GM19463 (cell line): ENCODE data around the gene RASAL3.
A peak's percentile ranks its signal among the peaks of the same experiment; 100 is the strongest.
"Not testable (repeated sequence)": the region's sequence is repeated elsewhere in the genome, so short reads cannot be mapped to it uniquely, and the experiment has no call there.

ENCODE experiments used
- ATAC-seq: cut with Tn5 transposase; IDR thresholded peaks from one replicate; pipeline ENCODE4 v1.9.1; 2021; ENCODE audit warnings: mild to moderate bottlenecking, moderate library complexity; ENCODE audit not compliant: unreplicated experiment

RASAL3 gene

DNA sequence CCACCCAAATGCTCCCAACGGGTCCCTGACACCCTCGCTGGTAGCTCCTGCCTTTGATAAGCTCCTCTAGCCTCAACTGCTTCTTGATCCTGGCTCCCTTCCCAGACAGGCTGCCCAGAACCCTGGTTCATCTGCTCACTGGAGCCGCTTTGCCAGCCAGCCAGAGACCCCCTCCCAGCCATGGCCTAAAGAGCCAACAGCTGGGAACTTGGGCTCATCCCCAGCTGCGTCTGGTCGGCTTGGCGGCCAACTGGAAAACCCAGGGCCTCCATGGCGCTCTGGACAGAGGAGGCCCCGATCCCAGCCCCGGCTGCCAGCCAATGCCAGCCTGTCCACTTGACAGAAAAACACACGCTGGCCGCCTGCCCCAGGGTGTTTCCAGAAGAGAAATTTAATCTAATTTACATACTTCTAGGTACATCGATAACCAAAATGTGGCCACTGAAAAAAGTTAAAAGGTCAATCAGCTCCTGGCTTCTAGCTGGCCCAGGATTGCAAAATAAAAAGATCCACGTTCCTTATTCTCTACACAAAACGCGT, 42.6 kb downstream of the RASAL3 start:
- ATAC-seq = no peak

DNA sequence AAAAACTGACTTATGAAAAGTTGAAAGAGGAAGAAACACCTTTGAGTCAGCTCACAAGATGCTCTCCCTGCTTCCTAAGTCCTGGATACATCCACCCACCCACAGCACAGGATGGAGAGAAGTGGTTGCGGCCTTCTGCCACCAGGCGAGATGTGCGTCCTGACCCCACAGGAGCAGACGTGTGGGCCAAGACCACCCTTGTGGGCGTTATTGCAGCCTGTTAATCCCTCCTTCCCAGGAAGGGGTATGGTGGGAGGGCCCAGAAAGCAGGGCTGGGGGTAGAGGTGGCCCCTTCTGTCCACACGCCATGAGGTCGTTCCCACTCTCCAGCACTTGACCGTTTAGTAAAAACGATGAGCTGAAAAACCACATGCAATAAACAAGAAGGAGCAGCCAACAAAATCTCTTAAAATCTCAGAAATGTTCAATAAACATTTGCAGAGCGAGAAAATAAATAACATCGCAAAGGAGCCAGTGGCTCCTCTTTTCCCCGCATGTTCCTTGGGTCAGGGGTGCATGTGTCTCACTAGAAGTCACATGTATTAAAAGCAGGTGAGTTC, 43.1 kb downstream of the RASAL3 start:
- ATAC-seq = no peak

DNA sequence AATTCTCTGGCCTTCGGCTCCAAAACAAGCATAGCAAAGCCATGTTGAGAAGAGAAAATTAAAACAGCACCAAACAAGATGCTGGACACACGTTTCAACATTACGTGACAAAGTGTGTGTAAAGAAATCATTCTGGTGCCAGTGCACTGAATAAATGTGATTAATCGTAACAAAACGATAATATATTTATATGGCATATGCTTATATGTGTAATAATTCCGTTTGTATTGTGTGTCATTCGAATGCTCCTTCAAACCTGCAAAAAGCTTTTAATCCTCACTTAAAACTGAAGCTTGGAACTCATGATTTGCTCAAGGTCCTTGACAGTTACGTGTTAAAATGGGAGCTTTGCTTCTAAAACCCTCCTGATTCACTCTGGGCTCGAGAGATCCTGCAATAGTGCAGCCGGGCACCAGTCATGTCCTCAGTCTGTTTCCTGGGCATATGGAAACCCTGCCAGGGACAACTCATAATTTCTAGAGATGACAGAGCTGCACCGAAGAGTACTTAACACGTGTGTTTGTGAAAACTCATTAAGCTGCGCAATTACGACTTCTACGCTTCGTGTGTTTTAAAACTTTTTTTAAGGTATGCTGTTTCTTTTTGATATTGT, 44.8 kb downstream of the RASAL3 start:
- no peak for ATAC-seq

DNA sequence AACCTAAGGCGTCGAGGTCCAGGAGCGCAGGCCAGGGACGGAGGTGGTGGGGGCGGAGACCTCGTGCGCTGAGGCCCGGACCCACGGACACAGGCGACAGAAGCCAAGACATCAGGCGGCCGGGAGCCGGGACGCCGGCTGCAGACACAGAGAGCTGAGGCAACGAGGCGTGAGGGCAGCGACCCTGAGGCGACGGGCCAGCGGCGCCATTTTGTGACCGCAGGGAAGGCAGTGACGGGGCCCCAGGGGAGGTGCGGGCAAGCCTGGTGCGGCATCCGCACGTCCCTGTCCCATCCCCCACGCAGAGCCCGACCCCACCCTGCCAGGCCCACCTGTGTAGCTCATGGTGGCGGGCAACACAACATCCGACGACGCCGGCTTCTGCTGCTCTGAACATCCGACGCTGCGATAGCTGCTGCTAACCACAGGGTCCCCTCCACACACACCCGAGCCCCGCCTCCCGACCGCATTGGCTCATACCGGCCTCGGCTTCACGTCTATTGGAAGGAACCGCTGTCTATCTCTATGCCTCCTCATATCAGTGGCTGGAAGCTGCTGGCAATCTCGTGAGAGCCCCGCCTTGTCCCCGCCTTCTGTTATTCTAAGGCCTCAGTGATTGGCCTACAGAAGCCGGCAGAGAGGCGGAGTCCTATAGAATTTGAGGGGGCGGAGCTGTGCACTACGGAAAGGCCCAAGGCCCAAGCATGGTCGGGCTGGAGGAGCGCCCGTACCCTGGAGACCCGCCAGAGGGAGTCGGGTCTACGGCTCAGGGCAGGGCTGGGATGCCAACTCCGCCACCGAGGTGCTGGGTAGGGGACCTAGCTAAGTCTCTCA, 45.5 kb downstream of the RASAL3 start, which contains the start of gene AKAP8L:
AKAP8L (minus strand) TSS at position 410 of the 834 bp plus-strand sequence; CDS start at position 345, 65 bp downstream.
- ATAC-seq = peak; percentile 98

DNA sequence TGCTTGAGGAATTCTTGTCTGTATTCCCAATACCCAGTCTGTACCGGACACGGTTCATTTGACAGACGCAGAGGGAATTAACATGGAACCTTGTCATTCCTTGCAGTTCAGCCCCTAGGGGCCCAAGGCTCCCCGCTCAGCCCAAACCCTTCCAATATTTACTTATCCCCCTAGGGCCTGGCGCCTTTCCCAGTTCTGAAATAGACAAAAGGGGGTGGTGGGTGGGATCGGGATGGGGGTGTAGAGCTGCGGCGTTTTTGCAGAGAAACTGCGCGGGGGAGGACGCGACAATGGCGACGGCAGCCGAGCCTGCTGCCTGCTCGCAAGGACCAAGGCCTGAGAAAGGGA, 46.1 kb downstream of the RASAL3 start:
- ATAC-seq = no peak

DNA sequence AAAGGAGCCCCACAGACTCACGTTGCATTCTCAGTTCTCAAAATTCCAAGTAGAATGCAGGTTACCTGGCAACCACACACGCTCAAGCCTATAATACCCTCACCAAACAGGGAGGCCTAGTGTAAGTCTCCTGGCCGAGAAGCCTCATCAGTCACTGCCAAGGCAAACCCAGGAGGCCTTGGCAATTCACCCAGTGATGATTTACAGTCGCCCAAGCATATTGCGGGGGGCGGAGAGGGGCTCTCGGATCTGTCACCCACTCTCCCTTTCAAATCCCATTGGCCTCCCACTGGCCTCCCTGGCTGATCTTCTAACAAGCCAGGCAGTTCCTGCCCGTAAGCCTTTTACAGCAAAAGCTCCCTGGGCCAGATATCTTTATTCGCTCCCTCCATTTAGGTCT, 46.6 kb downstream of the RASAL3 start:
- ATAC-seq = no peak

DNA sequence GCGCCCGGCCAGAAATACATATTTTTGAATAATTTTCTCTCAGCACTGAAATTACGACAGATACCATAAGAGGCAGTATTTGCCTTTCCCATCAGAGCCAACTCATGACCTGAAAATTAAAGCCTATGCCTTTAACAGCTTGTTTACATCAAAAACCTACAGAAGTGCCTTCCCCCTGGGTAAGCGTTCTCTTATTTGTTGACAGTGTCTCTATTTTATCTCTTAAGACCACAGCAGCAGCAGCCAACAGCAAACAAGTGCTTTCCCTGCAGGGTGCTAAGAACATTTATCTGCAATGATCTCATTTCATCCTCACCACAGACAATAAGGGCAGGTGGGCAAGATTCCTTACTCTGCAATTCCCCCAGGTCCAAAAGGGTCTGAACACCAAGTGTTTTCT, 51.5 kb downstream of the RASAL3 start:
- ATAC-seq = no peak

DNA sequence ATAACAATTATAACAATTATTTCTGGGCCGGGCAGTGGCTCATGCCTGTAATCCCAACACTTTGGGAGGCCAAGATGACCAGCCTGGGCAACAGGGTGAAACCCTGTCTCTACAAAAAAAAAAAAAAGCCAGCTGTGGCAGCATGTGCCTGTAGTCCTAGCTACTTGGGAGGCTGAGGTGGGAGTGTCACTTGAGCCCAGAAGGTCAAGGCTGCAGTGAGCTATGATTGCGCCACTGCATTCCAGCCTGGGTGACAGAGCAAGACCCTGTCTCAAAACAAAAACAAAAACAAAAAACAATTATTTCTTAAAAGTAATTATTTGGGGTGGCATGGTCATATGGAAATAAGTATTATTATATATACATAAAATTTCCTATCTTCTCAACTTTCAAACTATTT, 53.0 kb downstream of the RASAL3 start:
- not testable (repeated sequence) for ATAC-seq

DNA sequence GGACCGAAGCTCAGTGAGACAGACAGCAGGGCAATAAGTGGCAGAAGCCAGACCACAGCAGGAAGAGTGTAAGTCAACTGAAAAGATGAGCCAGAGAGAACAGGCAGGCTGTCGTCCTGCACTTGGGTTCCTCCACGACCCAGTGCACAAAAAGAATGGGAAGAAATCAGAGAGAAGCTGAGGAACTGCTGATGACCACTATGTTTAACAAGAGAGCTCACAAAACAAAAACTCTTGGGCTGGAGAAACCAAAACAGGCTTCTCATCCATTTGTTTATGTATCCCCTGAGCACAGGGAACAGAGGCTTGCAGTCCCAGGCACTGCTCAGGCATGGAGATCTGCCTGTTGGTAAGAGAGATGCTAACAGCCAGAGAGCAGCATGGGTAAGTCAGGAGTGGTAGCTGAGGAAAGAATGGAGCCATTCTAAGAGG, 59.5 kb downstream of the RASAL3 start:
- no peak for ATAC-seq

DNA sequence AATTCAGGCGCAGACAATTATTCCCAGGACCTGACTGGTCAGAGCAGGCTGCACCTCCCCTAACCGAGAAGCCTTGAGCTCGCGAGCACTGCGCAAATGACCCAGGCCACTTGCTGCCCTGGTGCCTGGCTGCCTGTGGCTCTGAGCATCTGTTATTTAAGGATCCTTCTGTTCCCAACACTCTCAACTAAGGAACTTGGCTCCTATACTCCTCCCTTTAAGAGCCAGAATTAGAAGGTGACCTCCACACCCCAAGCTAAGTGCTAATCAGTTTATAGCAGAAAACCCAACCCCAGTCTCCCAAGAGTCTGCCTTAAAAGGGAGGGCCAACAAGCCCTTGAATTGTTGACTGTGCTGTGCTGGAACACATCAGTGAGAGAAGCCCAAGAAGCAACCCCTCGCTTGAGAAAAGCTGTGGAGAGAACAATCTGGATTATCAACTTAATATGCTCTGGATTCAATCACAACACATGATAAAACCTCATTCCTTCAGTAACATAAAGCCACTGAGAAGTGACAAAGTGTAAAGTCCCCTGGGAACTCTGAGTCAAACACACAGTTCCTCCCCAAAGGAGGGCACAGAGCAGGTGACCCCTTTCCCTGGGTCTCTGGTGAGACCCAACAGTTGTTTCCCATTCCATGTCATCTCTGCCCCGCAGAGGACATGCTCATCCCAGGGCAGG, 60.1 kb downstream of the RASAL3 start:
- ATAC-seq = no peak

DNA sequence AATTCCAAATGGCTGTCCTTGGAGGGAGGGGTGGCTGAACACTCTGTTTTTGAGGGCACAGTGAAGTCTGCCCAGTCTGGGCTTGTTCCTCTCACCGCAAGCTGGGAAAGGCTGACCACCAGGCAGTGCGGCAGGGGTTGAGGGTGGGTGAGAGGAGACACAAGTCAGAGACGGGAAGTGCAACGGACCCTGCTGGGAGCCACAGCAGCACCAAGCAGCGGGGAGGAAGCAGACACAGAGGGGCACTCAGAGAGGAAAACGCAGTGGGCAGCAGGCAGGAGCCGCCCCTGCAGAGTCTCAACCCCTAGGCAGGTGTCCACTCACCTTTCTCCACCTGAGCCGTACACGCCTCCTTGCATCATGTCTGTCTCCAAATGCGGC, 61.2 kb downstream of the RASAL3 start:
- no peak for ATAC-seq

DNA sequence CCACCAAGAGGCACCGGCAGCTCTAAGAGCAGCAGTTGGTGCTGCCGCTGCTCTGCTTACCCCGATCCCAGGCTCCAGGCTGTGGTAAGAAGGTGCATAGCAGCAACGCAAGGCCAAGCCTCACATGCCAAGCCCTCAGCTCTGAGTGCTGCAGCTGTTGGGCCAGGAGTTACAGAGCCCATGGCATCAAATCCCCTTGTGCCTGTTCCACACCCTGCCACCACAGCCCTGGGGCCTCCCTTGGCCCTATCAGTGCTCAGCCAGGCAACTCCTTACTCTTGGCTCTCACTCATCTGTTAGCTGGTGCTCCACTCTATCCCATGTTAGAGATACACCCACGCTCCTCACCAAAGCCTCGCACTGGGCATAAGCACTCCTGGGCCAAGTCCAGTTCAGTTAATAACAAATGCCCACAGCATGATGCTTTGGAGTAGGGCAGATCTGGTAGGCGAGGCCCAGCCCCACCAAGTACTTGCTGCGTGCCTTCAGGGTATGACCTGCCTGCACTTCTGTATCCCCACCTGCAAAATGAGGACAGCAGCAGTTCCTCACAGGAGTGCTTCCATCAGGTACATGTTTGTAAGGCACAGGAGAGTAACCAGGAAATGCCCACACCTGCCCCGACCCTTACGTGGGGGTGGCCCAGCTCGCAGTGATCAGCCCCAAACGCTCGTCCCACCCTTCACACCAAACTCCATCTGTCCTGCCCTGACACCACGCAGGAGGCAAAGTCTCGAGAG, 61.8 kb downstream of the RASAL3 start:
- ATAC-seq = no peak
